Lung (tissue), 12 donors: Measurements from ENCODE around the gene CD109. TPM values are rescaled to one million over a fixed set of nuclear protein-coding genes. Genes with fewer than 3 reads are reported as not detected.

Experiments
- ATAC-seq: fragments of 200-7000 bp; cut with Tn5 transposase; one replicate; pipeline ENCODE4 v1.9.1; 2020; ENCODE audit warnings: moderate number of reproducible peaks; ENCODE audit not compliant: insufficient read depth, low FRiP score
- DNase-seq, 3 donors: peaks; one replicate each; pipeline ENCODE4 v3.0.0-alpha.2; 2013 to 2017
- H3K27ac ChIP-seq, 2 donors: one replicate each; pipeline ENCODE4 v1.5.1; 2013; ENCODE audit warnings: mild to moderate bottlenecking in 2 of 2, moderate library complexity in 2 of 2, control low read depth in 1 of 2, inconsistent platforms in 1 of 2, low read depth in 1 of 2, low read length in 1 of 2
- H3K27me3 ChIP-seq, 3 donors: one replicate each; pipeline ENCODE4 v1.5.1; 2013; ENCODE audit warnings: low read length in 2 of 3; ENCODE audit not compliant: control insufficient read depth in 3 of 3, insufficient read depth in 3 of 3
- H3K36me3 ChIP-seq, 4 donors: one replicate each; pipeline ENCODE4 v1.5.1; 2013; ENCODE audit warnings: low read length in 4 of 4, mild to moderate bottlenecking in 1 of 4, moderate library complexity in 1 of 4; ENCODE audit not compliant: control insufficient read depth in 4 of 4, insufficient read depth in 4 of 4
- H3K4me1 ChIP-seq, 5 donors: one replicate each; pipeline ENCODE4 v1.5.1; 2013; ENCODE audit warnings: low read length in 5 of 5, mild to moderate bottlenecking in 2 of 5, moderate library complexity in 1 of 5; ENCODE audit not compliant: control insufficient read depth in 5 of 5, insufficient read depth in 5 of 5
- H3K4me3 ChIP-seq: one replicate; pipeline ENCODE4 v1.5.1; 2013; ENCODE audit warnings: mild to moderate bottlenecking, control low read depth, moderate library complexity
- H3K9ac ChIP-seq, 2 donors: one replicate each; pipeline ENCODE4 v1.5.1; 2013; ENCODE audit warnings: low read length in 2 of 2, control low read depth in 1 of 2; ENCODE audit not compliant: insufficient read depth in 1 of 2
- H3K9me3 ChIP-seq, 4 donors: one replicate each; pipeline ENCODE4 v1.5.1; 2013; ENCODE audit warnings: low read length in 3 of 4, mild to moderate bottlenecking in 1 of 4, moderate library complexity in 1 of 4; ENCODE audit not compliant: control insufficient read depth in 4 of 4, insufficient read depth in 3 of 4
- CTCF ChIP-seq: IDR thresholded peaks from 2 replicates; pipeline ENCODE4 v1.5.1; 2012; ENCODE audit warnings: mild to moderate bottlenecking; ENCODE audit errors: control extremely low read depth, extremely low read depth
- WGBS, 2 donors: extraction: QIAGEN DNeasy Blood & Tissue Kit; methylation state at CpG; one replicate each; pipeline ENCODE4 v1.1.7; 2013; 5-methylcytosine and 5-hydroxymethylcytosine counted together
- polyA plus RNA-seq, 2 donors: library from polyadenylated mRNA; stranded (reverse); fragments of 200-250 nt; gene quantifications; one replicate each; pipeline ENCODE4 v1.2.1, GENCODE V29; 2013
- total RNA-seq, 2 donors: library from RNA; depleted of rRNA in 1 of 2; stranded (reverse); fragments of >200 nt in 1 of 2; gene quantifications; one replicate each; pipeline ENCODE4 v1.2.1, GENCODE V29; 2014 to 2021
- donor health status: control.
- donor health status: control.
- donor health status: Bipolar disorder and iron deficiency.
- donor health status: healthy.
- donor health status: DM: yes; HTN: yes; CAD: no.

CD109 gene
- total and polyA plus RNA-seq, 4 donors: 2.1 to 48.5 (median 11.7) TPM

DNA sequence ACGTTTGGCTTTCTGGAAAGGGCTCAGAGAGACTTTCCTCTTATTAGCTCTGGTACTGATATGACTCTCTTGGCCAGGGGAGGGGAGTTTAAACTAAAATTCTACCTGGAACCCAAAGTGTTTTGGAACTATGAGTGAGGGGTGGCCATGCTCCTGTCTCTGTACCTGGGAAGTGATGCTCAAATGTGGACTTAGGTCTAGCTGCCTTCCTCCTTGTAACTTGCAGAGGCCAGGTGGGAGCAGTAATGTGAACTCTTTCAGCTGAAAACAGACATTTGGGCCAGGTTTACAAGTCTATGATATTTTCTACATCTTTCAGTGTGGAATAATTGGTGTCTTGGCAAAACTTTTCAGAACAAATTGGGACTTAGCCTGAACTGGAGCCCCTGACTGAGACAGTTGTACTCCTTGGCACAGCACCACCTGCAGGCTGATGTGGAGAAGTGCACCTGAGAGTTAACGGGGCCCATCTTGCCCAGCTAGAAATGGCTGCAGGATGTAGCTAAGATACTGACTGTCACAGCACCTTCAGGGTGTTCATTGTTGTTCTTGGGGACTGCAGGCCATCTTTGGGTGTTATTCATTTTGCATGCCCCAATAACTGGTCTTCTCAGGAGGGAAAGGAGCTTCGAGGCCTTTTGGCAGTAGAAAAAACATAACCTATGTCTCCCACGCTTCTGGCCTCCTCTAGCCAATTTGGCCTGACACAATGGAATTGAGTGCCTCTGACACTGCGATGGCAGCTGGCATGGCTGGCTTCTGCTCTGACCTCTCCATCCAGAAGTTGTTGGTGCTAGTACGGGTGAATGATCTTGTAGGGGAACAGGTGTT is 37.1 kb downstream of the CD109 start:
- H3K27ac ChIP-seq: no peak overlapping the region
- H3K36me3 ChIP-seq: no peaks in the 10 kb centered on the region
- H3K27me3 ChIP-seq: no peaks in the 10 kb centered on the region
- H3K9ac ChIP-seq: no peak overlapping the region
- H3K9me3 ChIP-seq: no peaks in the 10 kb centered on the region
- no peak overlapping the region for H3K4me3 ChIP-seq
- DNase-seq (peak; percentile 69 to 81 (median 73)), ATAC-seq (peak; percentile 62)
- H3K4me1 ChIP-seq: peaks cover 0 to 3% (median 0%) of the 10 kb centered on the region in 5 donors
- TF ChIP-seq CTCF: peak; percentile 74
- WGBS, 2 donors: 65 to 75% methylated on average over 6 of the region's 6 CpGs

DNA sequence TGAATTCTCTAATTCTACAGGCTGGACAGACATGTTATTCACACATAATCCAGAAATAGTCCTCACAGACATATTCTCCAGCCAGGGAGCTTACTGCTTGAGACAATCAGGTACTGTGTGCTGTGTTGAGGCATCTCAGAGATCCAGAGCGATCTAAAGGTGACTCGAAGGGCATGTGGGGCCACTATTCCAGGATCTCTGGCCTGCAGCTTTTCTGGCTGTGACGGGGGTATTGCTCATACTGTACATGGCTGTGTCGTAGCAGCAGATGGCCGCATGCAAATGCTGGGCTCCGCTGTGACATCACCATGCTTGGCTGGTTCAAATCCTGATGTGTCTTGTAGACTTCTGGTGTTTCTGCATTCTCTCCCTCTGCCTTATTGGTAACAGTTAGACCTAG is 37.8 kb downstream of the CD109 start:
- H3K9ac ChIP-seq: no peak overlapping the region
- TF ChIP-seq CTCF: no peak
- H3K4me1 ChIP-seq: peaks cover 0 to 3% (median 0%) of the 10 kb centered on the region in 5 donors
- no peak for ATAC-seq
- no peak overlapping the region for H3K27ac ChIP-seq
- 93 to 94% methylated on average over 6 of the region's 6 CpGs for WGBS, 2 donors
- H3K4me3 ChIP-seq: no peak overlapping the region
- no peaks in the 10 kb centered on the region for H3K36me3 ChIP-seq
- no peak for DNase-seq
- H3K27me3 ChIP-seq: no peaks in the 10 kb centered on the region
- H3K9me3 ChIP-seq: no peaks in the 10 kb centered on the region

GRCh38 chr6:73734832-73735453 is 38.9 kb downstream of the CD109 start:
- peaks cover 0 to 3% (median 0%) of the 10 kb centered on the region in 5 donors for H3K4me1 ChIP-seq
- no peak for ATAC-seq

More at GRCh38 chr6:73734832-73735453, 38.9 kb downstream of the CD109 start:
- H3K27me3 ChIP-seq: no peaks in the 10 kb centered on the region
- WGBS, 2 donors: 73 to 76% methylated on average over 2 of the region's 2 CpGs
- H3K4me3 ChIP-seq: no peak overlapping the region
- DNase-seq: no peak
- no peak overlapping the region for H3K27ac ChIP-seq
- H3K9me3 ChIP-seq: no peaks in the 10 kb centered on the region
- H3K36me3 ChIP-seq: no peaks in the 10 kb centered on the region
- TF ChIP-seq CTCF: no peak
- H3K9ac ChIP-seq: no peak overlapping the region
